GM19463 (cell line): ENCODE results near the gene EZH1.
A peak's percentile ranks its signal among the peaks of the same experiment; 100 is the strongest.
"Not testable (repeated sequence)": the region's sequence is repeated elsewhere in the genome, so short reads cannot be mapped to it uniquely, and the experiment has no call there.

Experiments used
- ATAC-seq: cut with Tn5 transposase; IDR thresholded peaks from one replicate; pipeline ENCODE4 v1.9.1; 2021; ENCODE audit warnings: mild to moderate bottlenecking, moderate library complexity; ENCODE audit not compliant: unreplicated experiment

EZH1 gene

GRCh38 chr17:42672038-42672437, 72.8 kb downstream of the EZH1 start:
- no peak for ATAC-seq

GRCh38 chr17:42670789-42671657, 73.8 kb downstream of the EZH1 start:
- ATAC-seq = no peak

- ATAC-seq = no peak
Measured at GRCh38 chr17:42669977-42670788, 74.7 kb downstream of the EZH1 start.

- no peak for ATAC-seq
Measured at GRCh38 chr17:42669705-42669976, 75.2 kb downstream of the EZH1 start.

- no peak for ATAC-seq
Measured at GRCh38 chr17:42667088-42667951, 77.5 kb downstream of the EZH1 start.

GRCh38 chr17:42666126-42666525, 78.7 kb downstream of the EZH1 start:
- ATAC-seq = not testable (repeated sequence)

- no peak for ATAC-seq
Measured at GRCh38 chr17:42665581-42666001, 79.2 kb downstream of the EZH1 start.

GRCh38 chr17:42660692-42661345, 84.0 kb downstream of the EZH1 start:
- ATAC-seq = no peak

- not testable (repeated sequence) for ATAC-seq
Measured at GRCh38 chr17:42659932-42660274, 84.9 kb downstream of the EZH1 start.

- ATAC-seq = peak; percentile 60
Measured at GRCh38 chr17:42659079-42659931, 85.5 kb downstream of the EZH1 start, which contains the start of gene TUBG2. TUBG2 (plus strand) TSS chr17:42659284; CDS start chr17:42659504, 220 bp downstream.

GRCh38 chr17:42657824-42658588, 86.8 kb downstream of the EZH1 start:
- no peak for ATAC-seq

GRCh38 chr17:42655528-42655927, 89.3 kb downstream of the EZH1 start:
- no peak for ATAC-seq

GRCh38 chr17:42653179-42654124, 91.4 kb downstream of the EZH1 start:
- ATAC-seq = no peak

- no peak for ATAC-seq
Measured at GRCh38 chr17:42651392-42651791, 93.4 kb downstream of the EZH1 start.
